PC-3 (cell line): Measurements from ENCODE around the gene BARX1. TPM values are rescaled to one million over a fixed set of nuclear protein-coding genes. Genes with fewer than 3 reads are reported as not detected.

Experiments
- ATAC-seq: fragments of 200-7000 bp; cut with Tn5 transposase; 2 replicates; pipeline ENCODE4 v1.9.1; 2020; ENCODE audit warnings: mild to moderate bottlenecking, moderate library complexity
- BruUV-seq: library from RNA; stranded (reverse); fragments of 400-500 nt; replicated peaks from 2 replicates; lab custom pipeline; 2021; lab: Mats Ljungman, UMichigan
- CTCF ChIA-PET: fragments of 300-600 bp; sonication (Branson Sonifier 250); formaldehyde crosslinking; loops from one replicate; lab custom pipeline; 2022; ENCODE audit warnings: antibody characterized with exemption; lab: Charles Lee
- POLR2A ChIA-PET: fragments of 300-600 bp; sonication (Branson Sonifier 250); formaldehyde crosslinking; loops from one replicate; lab custom pipeline; 2022; ENCODE audit warnings: antibody characterized with exemption; ENCODE audit not compliant: unreplicated experiment; lab: Charles Lee
- DNase-seq: peaks from one replicate; pipeline ENCODE4 v3.0.0-alpha.2; 2015
- H2AFZ ChIP-seq: fragments of 300-600 bp; sonication (generic); 2 replicates; pipeline ENCODE4 v1.6.0; 2016; ENCODE audit warnings: antibody characterized with exemption, low read length
- H3F3A ChIP-seq: fragments of 300-600 bp; sonication (generic); one replicate; pipeline ENCODE4 v1.6.0; 2017; ENCODE audit warnings: antibody characterized with exemption, low read length, control low read depth, mild to moderate bottlenecking; ENCODE audit not compliant: unreplicated experiment
- H3K27ac ChIP-seq: fragments of 300-600 bp; sonication (generic); 2 replicates; pipeline ENCODE4 v1.5.1; 2016; ENCODE audit warnings: mild to moderate bottlenecking, low read length
- H3K27me3 ChIP-seq: fragments of 300-600 bp; sonication (generic); 2 replicates; pipeline ENCODE4 v1.6.1; 2016; ENCODE audit warnings: low read length, mixed read lengths
- H3K36me3 ChIP-seq: fragments of 300-600 bp; sonication (generic); 2 replicates; pipeline ENCODE4 v1.6.1; 2016; ENCODE audit warnings: low read depth, mixed run types, low read length, mixed read lengths
- H3K4me1 ChIP-seq: fragments of 300-600 bp; sonication (generic); 2 replicates; pipeline ENCODE4 v1.5.1; 2016; ENCODE audit warnings: low read length; ENCODE audit not compliant: insufficient read depth
- H3K4me2 ChIP-seq: fragments of 300-600 bp; sonication (generic); 2 replicates; pipeline ENCODE4 v1.6.0; 2016; ENCODE audit warnings: low read length
- H3K4me3 ChIP-seq: fragments of 300-600 bp; sonication (generic); 2 replicates; pipeline ENCODE4 v1.5.1; 2016; ENCODE audit warnings: mild to moderate bottlenecking, low read length, mixed read lengths
- H3K79me2 ChIP-seq: fragments of 300-600 bp; sonication (generic); 2 replicates; pipeline ENCODE4 v1.6.1; 2017; ENCODE audit warnings: low read length, mixed read lengths
- H3K9ac ChIP-seq: fragments of 300-600 bp; sonication (generic); 2 replicates; pipeline ENCODE4 v1.6.0; 2016; ENCODE audit warnings: mild to moderate bottlenecking, low read length
- H3K9me2 ChIP-seq: fragments of 300-600 bp; sonication (generic); replicated peaks from 2 replicates; pipeline ENCODE4 v1.6.1; 2016; ENCODE audit warnings: mixed run types, low read length, mixed read lengths
- H3K9me3 ChIP-seq: fragments of 300-600 bp; sonication (generic); 2 replicates; pipeline ENCODE4 v1.6.1; 2016; ENCODE audit warnings: low read length, mixed read lengths
- H4K20me1 ChIP-seq: fragments of 300-600 bp; sonication (generic); 2 replicates; pipeline ENCODE4 v1.6.1; 2016; ENCODE audit warnings: low read length, mixed read lengths
- EZH2 ChIP-seq: fragments of 300-600 bp; sonication (generic); IDR thresholded peaks from one replicate; pipeline ENCODE4 v1.6.1; 2017; ENCODE audit warnings: antibody characterized with exemption, mild to moderate bottlenecking, low read length; ENCODE audit not compliant: unreplicated experiment
- EZH2phosphoT487 ChIP-seq: fragments of 300-600 bp; sonication (generic); IDR thresholded peaks from 2 replicates; pipeline ENCODE4 v1.6.1; 2018; ENCODE audit warnings: mild to moderate bottlenecking, antibody characterized with exemption, low read length, borderline replicate concordance
- intact Hi-C: fragments of 100-400 bp; cut with micrococcal nuclease; formaldehyde crosslinking; loops from 2 replicates; pipeline ENCODE4 v1.9.0; 2023
- total RNA-seq: library from RNA; depleted of rRNA; stranded (reverse); fragments of >200 nt; gene quantifications from 2 replicates; pipeline ENCODE4 v1.2.3, GENCODE V29; 2014
- TF ChIP-seq, protein P1 (sequence below): fragments of 300-600 bp; sonication (generic); conservative IDR thresholded peaks from 2 replicates; pipeline ENCODE4 v1.5.1; 2017; ENCODE audit warnings: antibody characterized with exemption, low read depth, mild to moderate bottlenecking, low read length

Gene BARX1
- total RNA-seq, 1 experiment from 2014 or later: not detected

DNA sequence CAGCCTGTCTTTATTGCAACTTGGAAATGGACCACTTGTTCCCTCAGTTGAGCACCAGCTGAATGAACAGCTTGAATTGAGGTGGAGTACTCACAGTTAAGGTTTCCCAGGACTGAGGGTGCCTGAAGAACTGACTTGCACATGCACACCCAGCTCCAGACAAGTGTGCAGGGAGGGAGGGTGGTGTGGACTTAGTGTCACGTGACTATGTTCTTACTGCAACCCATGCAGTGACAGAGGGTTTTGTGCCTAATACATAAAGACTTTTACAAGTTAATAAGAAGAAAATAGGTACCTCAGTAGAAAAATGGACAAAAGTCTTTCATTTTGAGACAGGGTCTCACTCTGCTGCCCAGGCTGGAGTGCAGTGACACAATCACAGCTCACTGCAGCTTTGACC, 18.0 kb downstream of the BARX1 start:
- Histone ChIP-seq H3F3A (no peaks in the 10 kb centered on the region), H3K9me3 (no peaks in the 10 kb centered on the region), H3K36me3 (no peaks in the 10 kb centered on the region), H3K9ac (no peak overlapping the region), H3K27ac (no peak overlapping the region), H3K27me3 (peaks cover 26% of the 10 kb centered on the region), H3K4me3 (no peak overlapping the region), H4K20me1 (no peaks in the 10 kb centered on the region), H3K4me1 (no peaks in the 10 kb centered on the region), H3K9me2 (no peaks in the 10 kb centered on the region), H2AFZ (no peak overlapping the region), H3K79me2 (no peaks in the 10 kb centered on the region), H3K4me2 (no peak overlapping the region)
- CTCF ChIA-PET: no interaction called here
- ATAC-seq (no peak), DNase-seq (no peak)
- intact Hi-C loops: no loop called here
- POLR2A ChIA-PET: no interaction called here
- no peak for TF ChIP-seq EZH2phosphoT487
- BruUV-seq: no TSS peak

DNA sequence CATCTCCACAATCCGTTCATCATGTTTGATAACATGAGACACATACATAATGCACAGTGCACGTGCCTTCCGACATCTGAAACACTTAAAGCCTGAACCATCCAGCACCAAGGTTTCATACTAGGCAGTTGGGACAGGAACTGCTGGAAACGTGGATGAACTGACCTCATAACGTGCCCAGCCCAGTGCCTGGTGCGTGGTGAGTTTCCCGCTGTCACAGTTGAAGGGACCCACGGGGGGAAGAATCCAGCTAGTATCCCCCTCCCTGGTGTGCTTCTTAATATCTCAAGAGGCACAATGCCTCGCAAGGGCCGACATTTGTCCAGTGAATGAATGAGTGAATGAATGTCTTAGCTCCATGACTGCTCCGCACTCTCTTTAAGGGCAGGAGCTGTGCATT, 23.2 kb downstream of the BARX1 start:
- ChIA-PET POLR2A (no interaction called here), CTCF (no interaction called here)
- Histone ChIP-seq H3K9ac (no peak overlapping the region), H3K9me2 (no peaks in the 10 kb centered on the region), H3K4me3 (no peak overlapping the region), H4K20me1 (no peaks in the 10 kb centered on the region), H3K27ac (no peak overlapping the region), H3F3A (no peaks in the 10 kb centered on the region), H3K36me3 (no peaks in the 10 kb centered on the region), H3K4me1 (no peaks in the 10 kb centered on the region), H3K4me2 (no peak overlapping the region), H2AFZ (no peak overlapping the region), H3K79me2 (no peaks in the 10 kb centered on the region), H3K27me3 (peaks cover 42% of the 10 kb centered on the region), H3K9me3 (no peaks in the 10 kb centered on the region)
- TF ChIP-seq EZH2: no peak
- TF ChIP-seq, protein P1, sequence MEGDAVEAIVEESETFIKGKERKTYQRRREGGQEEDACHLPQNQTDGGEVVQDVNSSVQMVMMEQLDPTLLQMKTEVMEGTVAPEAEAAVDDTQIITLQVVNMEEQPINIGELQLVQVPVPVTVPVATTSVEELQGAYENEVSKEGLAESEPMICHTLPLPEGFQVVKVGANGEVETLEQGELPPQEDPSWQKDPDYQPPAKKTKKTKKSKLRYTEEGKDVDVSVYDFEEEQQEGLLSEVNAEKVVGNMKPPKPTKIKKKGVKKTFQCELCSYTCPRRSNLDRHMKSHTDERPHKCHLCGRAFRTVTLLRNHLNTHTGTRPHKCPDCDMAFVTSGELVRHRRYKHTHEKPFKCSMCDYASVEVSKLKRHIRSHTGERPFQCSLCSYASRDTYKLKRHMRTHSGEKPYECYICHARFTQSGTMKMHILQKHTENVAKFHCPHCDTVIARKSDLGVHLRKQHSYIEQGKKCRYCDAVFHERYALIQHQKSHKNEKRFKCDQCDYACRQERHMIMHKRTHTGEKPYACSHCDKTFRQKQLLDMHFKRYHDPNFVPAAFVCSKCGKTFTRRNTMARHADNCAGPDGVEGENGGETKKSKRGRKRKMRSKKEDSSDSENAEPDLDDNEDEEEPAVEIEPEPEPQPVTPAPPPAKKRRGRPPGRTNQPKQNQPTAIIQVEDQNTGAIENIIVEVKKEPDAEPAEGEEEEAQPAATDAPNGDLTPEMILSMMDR: no peak
- TF ChIP-seq EZH2phosphoT487: no peak
- DNase-seq (no peak), ATAC-seq (no peak)
- intact Hi-C loops: no loop called here
- no TSS peak for BruUV-seq

DNA sequence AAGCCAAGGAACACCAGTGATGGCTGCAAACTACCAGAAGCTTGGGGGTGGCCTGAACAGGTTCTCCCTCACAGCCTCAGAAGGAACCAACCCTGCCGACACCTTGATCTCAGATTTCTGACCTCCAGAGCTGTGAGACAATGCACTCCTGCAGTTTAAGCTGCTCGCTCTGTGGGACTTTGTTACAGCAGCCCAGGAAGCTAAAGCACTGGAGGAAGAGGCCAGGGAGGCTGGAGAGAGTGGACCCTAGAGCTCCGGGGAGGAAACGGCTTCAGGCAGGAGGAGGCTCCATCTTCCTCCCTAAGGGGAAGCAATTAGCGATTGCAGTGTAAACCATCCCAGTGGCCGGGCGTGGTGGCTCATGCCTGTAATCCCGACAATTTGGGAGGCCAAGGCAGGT, 25.1 kb downstream of the BARX1 start:
- Histone ChIP-seq H3K9me2 (no peaks in the 10 kb centered on the region), H3K27me3 (peaks cover 39% of the 10 kb centered on the region), H4K20me1 (no peaks in the 10 kb centered on the region), H3K4me2 (no peak overlapping the region), H3K36me3 (no peaks in the 10 kb centered on the region), H3K27ac (no peak overlapping the region), H3F3A (no peaks in the 10 kb centered on the region), H3K4me1 (no peaks in the 10 kb centered on the region), H3K9ac (no peak overlapping the region), H3K79me2 (no peaks in the 10 kb centered on the region), H3K4me3 (no peak overlapping the region), H3K9me3 (no peaks in the 10 kb centered on the region), H2AFZ (no peak overlapping the region)
- intact Hi-C loops: no loop called here
- CTCF ChIA-PET: no interaction called here
- no TSS peak for BruUV-seq
- POLR2A ChIA-PET: no interaction called here
- TF ChIP-seq, protein P1: no peak
- DNase-seq: no peak
- ATAC-seq: no peak
